ENCODE measurements around the gene ZNF860.
"Not testable (repeated sequence)": the region's sequence is repeated elsewhere in the genome, so short reads cannot be mapped to it uniquely, and the experiment has no call there.

Gene ZNF860

DNA sequence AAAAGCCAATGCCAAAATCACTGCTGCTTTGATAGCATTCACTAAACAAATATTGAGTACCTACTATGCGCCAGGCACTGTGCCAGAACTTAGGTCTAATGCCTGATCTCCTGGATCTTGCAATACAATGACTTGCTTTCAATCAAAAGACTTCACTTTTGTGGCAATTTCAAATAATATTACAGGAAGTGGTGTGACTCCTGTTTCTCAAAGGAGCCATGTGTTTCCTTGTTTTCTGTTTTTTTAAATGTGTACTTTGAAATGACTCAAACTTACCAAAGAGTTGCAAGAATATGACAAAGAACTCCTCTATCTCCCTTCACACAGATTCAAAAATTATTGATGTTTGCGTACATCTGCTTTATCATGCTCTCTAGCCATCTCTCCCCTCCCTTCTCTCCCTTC lies 18.7 kb upstream of the ZNF860 start:
- DNase-seq, result peak; percentile 54

DNA sequence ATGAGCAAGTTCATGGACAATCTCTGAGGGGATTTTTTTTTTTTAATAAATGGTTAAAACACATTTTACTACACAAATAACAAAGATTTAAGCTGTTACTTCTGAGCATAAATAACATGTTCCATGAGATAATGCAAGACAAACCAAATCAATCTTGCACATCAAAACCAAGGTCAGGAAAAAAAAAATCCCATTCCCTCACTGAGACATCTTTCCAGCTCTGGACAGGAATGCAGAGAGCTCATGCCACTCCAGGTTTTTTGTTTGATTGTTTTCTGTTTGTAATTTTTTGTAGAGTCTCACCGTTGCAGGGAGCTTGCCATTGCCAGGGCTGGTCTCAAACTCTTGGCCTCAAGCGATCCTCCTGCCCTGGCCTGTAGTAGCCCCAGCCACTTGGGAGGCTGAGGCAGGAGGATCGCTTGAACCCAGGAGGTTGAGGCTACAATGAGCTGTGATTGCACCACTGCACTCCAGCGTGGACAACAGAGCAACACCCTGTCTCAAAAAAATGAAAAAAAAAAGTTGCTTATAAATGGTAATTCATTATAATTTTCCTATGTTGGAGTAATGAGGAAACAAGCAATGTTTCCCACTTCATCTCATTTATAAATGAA lies 14.5 kb upstream of the ZNF860 start:
- no peak for DNase-seq

DNA sequence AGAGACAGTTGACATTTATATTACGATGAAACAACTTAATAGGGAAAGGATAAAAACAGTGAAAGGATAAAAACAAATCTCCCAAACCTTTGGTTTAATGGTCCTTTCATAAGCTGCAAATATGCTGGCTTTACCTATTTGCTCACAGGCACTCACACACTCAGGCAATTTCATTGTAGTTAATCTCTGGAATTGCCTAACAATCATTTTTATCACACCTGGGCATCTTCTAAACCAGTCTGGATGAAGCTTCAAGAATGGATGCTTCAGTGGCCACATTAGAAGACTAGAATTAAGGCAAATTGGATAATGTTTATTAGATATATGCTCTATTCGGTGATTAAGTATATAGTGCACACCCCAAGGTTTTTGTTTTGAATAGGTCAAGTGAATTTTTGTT lies 14.0 kb upstream of the ZNF860 start:
- DNase-seq, result no peak

DNA sequence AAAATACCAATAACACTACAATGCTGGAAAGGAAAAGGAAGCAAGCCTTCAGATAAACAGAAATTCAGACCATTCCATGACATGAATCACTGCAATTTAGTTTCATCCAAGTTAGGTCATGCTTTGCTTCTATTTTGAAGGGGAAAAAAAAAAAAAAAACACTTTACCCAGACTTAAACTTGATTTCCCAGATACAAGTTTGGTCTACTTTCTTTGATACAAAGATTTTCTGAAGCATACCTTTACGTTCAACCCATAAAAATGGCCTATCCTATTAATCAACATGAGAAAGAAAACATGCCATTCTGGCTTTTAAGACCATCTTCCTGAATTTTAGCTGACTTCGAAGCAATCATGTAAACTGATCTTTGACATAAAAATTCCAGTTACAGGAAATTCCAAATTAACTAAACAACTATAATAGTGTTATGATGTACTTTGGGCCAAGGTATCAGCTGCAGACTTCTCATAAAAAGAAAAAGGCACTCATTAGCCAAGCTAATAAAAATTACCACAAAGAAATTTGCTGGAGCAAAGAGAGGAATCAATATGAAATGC lies 13.1 kb upstream of the ZNF860 start:
- DNase-seq, result no peak

DNA sequence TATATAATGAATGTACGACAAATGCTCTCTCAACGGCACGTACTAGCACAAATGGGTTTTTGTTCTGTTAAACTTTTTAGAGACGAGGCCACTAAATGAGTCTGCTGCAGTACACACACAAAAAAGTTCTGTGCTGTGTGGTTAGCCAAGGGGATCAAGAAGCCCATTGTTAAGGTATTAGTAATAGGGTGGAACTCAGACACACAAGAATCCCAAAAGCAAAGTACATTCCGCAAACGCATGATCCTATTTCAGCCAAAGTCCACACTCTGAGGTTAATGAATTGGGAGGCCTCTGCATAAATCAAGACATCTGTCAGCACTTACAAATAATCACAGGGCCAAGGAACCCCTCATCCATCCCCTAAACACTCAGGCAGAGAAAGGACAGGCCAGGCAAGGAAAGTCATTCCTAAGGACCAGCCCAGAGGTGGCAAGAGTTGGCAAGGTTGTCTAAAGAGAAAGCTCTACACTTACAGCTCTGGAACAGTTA lies 12.6 kb upstream of the ZNF860 start:
- DNase-seq, result no peak

DNA sequence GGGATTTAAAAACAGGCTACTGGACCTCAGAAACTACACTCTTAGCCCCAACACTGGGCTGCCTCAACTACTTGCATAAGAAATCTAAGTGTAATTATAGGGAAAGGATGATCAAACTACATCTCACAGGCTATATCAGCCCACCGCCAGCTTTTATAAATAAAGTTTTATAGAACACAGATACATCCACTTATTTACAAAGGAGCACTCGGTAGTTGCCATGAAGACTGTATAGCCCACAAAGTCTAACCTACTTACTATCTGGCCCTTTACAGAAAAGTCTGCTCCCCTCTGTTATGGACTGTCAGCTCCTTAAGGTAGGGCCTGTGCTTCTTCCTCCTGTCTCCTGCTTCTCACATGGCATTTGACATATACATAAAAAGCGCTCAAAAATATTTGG lies 9.9 kb upstream of the ZNF860 start:
- no peak for DNase-seq

DNA sequence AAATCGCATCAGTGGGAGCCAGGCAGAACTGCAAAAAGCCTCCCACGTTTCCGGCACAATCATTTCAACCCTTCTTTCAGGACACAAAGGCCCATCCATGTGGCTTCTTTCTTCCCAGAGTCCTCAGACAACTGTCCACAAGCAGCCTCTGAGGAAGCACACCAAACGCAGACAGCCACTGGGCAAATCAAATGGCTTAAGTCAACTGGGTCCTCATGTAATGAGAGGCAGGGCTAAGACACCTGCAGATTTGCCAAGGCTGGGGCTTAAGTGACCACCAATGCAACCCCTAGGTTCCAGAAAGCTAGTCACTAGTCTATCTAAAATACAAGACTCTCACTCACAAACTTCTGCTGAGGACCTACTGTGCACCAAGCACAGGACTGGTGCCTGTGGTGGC lies 8.5 kb upstream of the ZNF860 start:
- no peak for DNase-seq

DNA sequence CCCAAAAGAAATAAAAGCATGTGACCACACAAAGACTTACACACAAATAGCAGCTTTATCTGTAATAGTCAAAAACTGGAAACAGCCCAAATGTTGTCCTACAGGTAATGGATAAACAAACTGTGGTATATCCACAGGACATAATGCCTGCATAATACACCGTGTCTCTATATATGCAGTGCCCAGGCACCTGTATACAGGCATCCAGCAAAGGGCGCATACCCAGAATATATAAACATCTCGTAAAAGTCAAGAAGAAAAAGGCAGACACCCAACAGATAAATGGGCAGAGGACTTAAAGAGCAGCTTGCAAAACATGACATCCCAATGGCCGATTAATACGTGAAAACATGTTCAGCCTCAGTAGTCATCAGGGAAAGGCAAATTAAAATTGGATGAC lies 7.7 kb upstream of the ZNF860 start:
- DNase-seq, result no peak

DNA sequence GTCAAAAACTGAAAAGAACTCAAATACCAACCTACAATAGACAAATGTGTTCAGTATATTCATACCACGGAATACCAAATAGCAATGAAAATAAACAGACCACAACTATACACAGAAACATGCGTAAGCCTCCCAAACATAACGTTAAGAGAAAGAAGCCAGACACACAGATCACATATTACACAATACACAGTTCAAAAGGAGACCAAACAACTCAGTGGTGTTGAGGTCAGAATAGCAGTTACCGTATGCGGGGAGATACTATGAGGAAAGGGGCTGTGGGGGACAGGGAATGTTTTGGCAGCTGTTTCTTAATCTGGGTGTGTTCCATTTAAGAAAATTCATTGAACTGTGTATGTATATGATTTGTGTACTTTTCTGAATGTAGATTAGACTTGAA lies 7.1 kb upstream of the ZNF860 start:
- DNase-seq, result no peak

DNA sequence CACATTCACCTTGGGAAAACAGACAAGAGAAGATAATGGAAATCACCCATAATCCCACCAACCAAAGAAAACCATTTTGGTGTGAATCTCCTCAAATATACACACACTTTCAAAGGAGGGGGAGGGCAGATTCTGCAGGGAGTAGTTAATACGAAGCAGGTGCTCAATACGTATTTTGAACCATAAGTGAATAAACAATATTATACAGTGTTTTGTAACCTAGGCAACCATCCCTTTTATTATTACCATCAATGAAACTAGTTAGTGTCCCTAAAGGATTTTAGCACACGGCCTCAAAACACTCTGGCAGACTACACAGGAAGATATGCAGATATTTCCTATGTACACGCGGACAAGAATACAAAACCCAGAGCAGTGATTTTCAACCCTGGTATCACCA lies 6.6 kb upstream of the ZNF860 start:
- DNase-seq, result no peak

DNA sequence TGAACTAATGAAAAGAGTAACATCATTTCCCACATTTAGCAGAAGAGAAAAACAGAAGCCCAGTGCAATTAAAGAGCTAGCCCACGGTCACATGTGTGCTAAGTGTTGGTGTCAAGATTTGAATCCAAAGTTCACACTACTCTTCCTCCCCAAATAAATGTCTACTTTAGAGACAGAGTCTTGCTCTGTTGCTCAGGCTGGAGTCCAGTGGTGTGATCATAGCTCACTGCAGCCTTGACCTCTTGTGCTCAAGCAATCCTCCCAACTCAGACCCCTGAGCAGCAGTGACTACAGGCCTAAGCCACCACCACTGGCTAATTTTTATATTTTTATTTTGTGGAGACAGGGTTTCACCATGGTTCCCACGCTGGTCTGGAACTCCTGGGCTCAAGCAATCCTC lies 5.2 kb upstream of the ZNF860 start:
- DNase-seq, result no peak

DNA sequence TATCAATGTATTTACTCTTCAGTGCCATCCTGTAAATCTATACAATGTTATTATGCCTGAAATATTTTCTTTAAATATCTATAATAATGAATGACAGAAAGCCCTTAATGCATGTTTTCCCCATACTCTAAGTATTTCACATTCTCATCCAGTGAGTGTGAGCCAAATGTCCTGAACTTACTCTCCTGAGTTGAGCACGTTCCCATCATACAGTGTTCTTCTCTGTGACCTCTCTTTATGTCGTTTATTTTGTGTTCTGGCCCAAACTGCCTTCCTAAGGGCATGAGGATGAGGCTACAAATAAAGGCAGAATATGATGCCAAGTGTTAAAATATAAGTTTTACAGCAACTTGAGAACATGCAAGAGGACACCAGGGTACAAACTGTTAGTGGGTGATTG lies 3.8 kb upstream of the ZNF860 start:
- no peak for DNase-seq

DNA sequence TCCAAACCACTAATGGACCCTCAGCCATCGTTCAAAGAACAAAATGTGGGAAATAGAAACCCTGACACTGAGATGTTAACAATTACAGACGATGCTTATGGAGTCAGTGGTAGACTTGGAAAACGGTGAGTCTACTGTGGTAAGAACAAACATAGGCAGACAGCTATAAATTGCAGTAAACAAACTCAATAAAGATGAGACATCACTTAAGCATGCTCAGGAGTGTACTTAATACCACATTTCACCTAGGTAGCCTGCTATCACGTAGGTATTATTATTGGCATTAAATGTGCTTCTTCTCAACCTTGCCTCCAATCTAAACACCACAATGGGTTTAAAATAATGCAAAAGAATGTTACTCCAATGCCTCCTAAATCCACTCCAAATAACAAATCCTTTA lies 3.0 kb upstream of the ZNF860 start:
- no peak for DNase-seq

DNA sequence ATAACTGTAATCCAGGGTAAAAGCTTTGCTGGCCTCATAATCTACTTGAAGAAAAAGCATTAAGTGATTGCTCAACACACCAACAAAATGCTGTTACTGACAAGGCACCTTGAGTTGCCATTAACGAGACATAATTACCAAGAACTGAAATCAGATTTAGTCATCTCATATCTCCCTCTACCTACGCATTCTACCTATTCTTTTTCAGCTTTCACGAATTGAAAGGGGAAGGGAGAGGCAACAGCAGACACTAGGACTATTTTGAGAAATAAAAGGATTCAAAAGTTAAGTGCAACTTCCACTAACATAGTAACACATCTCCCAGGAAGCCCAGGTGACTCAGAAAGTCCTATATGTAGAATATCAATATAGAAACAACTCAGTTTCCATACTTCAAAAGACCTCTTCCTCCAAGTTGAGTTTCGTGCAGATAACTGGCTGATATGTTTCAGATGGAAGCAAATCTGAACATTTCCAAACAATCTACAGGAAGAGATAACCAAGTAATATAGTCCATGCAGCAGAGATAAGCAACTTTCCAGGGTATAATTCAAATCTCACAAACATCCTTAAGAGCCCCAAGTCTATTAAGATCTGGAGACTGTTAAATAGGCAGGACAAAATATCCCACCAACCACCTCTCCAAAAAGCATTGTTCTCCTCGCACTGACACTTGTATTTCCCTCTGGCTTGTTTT lies 2.4 kb upstream of the ZNF860 start:
- no peak for DNase-seq

DNA sequence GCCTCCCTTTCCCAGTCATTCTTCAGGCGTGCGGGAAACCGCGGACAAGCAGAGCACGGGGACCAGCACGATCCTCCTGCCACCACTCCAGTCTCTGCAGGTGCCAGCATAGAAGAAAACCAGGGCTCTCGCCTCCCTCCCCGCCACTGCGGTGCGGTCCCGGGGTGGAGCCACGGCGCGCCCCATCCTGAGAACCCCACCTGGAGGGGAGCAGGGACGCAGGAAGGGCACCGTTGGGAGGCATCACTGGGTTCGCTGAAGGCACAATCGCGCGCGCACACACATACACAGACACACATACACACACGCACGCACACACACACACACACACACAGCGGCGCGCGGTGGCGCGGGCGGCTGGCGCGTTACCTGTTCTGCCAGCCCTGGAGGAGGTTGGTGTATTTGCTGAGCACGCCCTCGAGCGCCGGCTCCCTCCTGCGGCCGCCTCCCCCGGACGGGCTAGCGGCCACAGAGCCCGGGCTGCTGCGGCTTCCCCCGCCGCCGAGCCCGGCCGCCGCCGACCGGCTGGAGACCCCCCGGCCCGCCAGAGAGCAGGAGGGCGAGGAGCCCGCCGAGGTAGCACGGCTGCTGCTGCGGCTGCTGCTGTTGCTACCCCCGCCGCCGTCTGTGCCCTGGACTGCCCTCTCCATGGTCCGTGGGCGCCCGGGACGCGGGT lies 882 bp upstream of the ZNF860 start:
- peak; percentile 46 for DNase-seq

DNA sequence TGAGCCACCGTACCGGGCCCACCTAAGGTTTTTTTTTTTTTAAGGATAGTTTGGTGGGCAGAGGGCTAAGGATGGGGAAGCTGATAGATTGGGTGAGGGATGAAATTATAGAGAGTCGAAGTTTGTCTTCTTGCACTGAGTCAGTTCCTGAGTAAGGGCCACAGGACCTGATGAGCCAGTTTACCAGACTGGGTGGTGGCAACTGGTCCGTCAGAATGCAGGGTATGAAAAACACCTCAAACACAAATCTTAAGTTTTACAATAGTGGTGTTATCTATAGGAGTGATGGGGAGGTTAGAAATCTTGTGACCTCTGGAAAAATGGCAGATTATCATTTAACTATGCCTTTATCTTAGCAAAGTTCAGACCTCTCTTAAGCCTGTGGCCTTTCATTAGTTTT lies 2.8 kb downstream of the ZNF860 start:
- no peak for DNase-seq

DNA sequence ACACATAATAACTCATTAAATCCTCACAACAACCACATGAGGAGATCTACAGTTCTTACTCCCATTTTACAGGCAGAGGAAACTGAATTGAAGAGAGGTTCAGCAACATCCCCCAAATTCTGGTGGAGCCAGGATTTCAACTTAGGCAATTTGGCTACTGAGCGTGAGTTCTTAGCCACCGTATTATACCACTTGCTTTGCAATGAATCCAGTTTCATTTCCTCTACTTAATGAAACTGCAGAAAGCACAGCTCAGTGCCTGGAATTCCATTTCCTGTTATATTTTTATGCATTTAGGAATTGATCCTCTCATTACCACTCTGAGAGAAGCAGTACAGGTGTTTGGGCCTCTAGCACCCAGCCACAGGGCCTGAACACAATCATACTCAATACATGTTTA lies 4.3 kb downstream of the ZNF860 start:
- no peak for DNase-seq

DNA sequence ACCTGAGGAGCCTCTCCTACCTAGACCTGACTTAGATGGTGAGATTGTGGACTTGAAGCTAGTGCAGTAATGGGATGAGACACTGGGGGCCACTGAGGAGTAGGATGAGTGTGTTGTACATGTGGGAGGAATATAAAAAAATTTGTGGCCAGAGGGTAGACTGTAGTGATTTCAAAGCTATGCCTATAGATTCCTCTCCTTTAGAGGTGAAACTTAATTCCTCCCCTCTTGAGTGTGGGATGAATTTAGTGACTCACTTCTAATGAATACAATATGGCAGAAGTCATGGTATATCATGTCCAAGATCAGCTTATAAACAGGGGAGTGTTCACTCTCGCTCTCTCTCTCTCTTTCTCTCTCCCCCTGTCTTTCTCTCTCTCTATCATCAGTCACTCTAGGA lies 6.7 kb downstream of the ZNF860 start:
- no peak for DNase-seq

DNA sequence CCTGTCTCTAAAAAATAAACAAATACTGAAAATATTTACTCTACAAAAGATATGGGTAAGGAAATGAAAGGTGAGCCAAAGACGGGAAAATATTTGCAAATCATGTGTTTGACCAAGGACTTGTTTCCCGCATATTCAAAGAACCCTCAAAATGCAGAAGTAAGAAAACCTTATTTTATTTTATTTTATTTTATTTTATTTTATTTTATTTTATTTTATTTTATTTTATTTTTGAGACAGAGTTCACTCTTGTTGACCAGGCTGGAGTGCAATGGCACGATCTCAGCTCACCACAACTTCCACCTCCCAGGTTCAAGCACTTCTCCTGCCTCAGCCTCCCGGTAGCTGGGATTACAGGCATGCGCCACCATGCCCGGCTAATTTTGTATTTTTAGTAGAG lies 11.4 kb downstream of the ZNF860 start:
- not testable (repeated sequence) for DNase-seq

DNA sequence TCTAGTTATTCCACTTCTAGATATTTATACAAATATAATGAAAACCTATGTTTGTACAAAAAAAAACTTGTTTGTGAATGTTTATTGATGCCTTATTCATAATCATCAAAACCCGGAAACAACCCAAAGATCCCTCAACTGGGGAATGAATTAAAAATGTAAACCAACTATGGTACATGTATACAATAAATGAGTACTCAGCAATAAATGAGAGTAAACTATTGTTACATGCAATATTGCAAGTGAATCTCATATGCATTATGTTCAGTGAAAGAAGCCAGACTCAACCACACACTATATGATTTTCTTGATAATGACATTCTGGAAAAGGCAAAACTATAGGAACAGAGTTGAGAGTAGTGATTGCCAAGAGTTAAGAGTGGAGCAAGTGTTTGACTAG lies 12.3 kb downstream of the ZNF860 start:
- no peak for DNase-seq

DNA sequence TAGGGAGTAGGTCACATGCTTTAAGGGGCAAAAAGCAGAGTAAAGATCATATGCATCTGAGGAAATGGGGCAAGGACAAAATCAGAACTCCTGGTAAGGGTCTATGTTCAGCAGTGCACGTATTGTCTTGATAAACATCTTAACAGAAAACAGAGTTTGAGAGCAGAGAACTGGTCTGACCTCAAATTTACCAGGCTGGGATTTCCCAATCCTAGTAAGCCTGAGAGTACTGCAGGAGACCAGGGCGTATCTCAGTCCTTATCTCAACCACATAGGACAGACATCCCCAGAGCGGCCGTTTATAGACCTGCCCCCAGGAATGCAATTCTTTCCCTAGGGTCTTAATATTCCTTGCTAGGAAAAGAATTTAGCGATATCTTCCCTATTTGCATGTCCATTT lies 13.5 kb downstream of the ZNF860 start:
- not testable (repeated sequence) for DNase-seq

DNA sequence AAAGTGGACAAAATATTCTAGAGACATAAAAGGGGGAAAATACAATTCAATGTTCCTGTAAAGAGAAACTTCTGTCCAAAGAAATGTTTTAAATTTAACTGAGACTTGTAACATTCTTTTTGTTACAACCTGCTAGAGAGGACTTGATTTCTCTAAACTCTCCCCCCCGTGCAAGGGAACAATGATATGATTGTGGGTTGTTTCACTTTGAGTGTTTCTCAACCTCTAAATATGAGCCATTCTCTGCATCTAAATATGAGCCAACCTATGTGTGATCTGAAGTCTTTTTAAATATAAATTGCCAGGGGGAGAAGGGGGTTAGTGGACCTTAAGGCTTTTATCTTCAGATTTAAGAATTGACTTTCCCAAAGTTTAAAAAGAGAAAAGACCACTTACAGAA lies 14.6 kb downstream of the ZNF860 start:
- DNase-seq, result no peak

DNA sequence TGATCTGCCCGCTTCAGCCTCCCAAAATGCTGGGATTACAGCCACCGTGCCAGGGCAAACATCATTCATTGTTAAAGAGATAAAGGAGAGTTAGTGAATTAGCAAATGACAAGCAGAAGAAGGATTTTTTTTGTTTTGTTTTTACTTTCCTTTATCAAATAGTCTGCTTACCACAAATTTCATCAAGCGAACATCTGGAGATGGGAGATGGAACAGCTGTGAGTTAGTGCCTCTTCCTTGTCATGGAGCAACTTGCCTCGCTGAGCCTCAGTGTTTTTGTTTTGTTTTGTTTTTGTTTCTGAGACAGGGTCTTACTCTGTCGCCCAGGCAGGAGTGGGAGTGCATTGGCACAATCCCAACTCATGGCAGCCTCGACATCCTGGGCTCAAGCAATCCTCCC lies 15.9 kb downstream of the ZNF860 start:
- no peak for DNase-seq

DNA sequence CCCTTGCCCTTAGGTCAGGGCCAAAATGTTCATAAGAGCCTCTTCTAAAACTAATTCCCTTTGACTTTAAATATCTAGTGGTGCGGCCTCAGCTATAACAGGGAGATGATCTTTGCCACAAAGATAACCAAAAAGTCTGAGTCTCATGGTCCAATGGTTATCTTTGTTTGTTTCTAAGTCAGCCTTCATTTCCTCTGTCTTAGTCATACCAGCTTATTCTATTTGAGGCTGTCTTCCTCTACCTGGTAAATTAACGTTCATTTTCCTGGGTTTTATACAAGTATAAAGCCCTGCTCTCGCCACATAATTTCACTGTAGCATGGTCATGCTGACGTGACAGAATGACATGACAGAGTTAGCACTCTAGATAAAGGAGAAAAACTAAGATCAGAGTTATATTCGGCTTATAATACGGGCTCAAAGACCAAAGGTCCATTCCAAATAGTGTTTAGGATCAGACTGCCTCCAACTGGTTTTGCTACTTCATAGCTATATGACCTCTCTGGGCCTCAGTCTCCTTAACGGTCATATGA lies 18.4 kb downstream of the ZNF860 start:
- DNase-seq, result no peak

Data from hematopoietic multipotent progenitor cell treated with erythropoietin and hydrocortisone succinate and interleukin-3 and kit ligand, for 4 days (in vitro differentiated cells).